GM12878 (cell line): ENCODE measurements around the gene DOCK2.

ENCODE experiments used
- BHLHE40 ChIP-seq, 2 experiments: fragments of 450-650 bp in 1 of 2; IDR thresholded peaks; 2 replicates each; pipeline ENCODE4 v1.6.1; 2011 to 2017; ENCODE audit warnings: low read depth in 2 of 2, borderline replicate concordance in 1 of 2, improper control_type of control experiment in 1 of 2, low read length in 1 of 2, mild to moderate bottlenecking in 1 of 2
- CEBPB ChIP-seq, 2 experiments: fragments of 150-350 bp in 1 of 2; IDR thresholded peaks; 2 replicates each; pipeline ENCODE4 v1.6.1; 2012 to 2014; ENCODE audit warnings: low read depth in 2 of 2, low read length in 2 of 2, borderline replicate concordance in 1 of 2, inconsistent platforms in 1 of 2
- CTCF ChIP-seq, 3 experiments: IDR thresholded peaks in 2 of 3; conservative IDR thresholded peaks in 1 of 3; 2 replicates each; pipeline ENCODE4 v1.5.1; 2011; ENCODE audit warnings: low read depth in 3 of 3, low read length in 3 of 3, mild to moderate bottlenecking in 3 of 3, control low read depth in 2 of 3, moderate library complexity in 2 of 3, inconsistent platforms in 1 of 3, mixed read lengths in 1 of 3; ENCODE audit not compliant: control insufficient read depth in 2 of 3, insufficient read depth in 1 of 3; ENCODE audit errors: extremely low read depth in 1 of 3
- EGR1 ChIP-seq, 2 experiments: IDR thresholded peaks; 1 replicate in 1 of 2; 2 replicates in 1 of 2; pipeline ENCODE4 v1.6.1; 2011 to 2012; ENCODE audit warnings: low read depth in 2 of 2, low read length in 2 of 2, borderline replicate concordance in 1 of 2, mild to moderate bottlenecking in 1 of 2, moderate library complexity in 1 of 2

GRCh38 chr5:169758886-169759285 is 121.8 kb downstream of the DOCK2 start:
- no peak for TF ChIP-seq CTCF (IDR thresholded peaks at IDR 0.05 in 2 of 3, conservative IDR thresholded peaks at IDR 0.05 in 1 of 3; ENCODE audit: control insufficient read depth in 2 of 3, extremely low read depth in 1 of 3, insufficient read depth in 1 of 3, low read depth in 3 of 3, low read length in 3 of 3)
- TF ChIP-seq BHLHE40 (IDR thresholded peaks at IDR 0.05; ENCODE audit: borderline replicate concordance in 1 of 2, low read depth in 2 of 2, low read length in 1 of 2), result no peak
- no peak for TF ChIP-seq CEBPB (IDR thresholded peaks at IDR 0.05; ENCODE audit: borderline replicate concordance in 1 of 2, low read depth in 2 of 2, low read length in 2 of 2)
- no peak for TF ChIP-seq EGR1 (IDR thresholded peaks at IDR 0.05; ENCODE audit: borderline replicate concordance in 1 of 2, low read depth in 2 of 2, low read length in 2 of 2)
